SK-N-SH (cell line): ENCODE measurements around the gene DACH1. TPM values are rescaled to one million over a fixed set of nuclear protein-coding genes. Genes with fewer than 3 reads are reported as not detected.

Source experiments
- CTCF ChIA-PET: fragments of 300-600, 350-600 bp; formaldehyde crosslinking; extraction: SDS; loops from one replicate; lab custom pipeline; 2021; lab: Yijun Ruan, JAX
- POLR2A ChIA-PET: fragments of 350-600 bp; sonication (Branson Sonifier 250); formaldehyde crosslinking; extraction: SDS; loops from one replicate; lab custom pipeline; 2020; ENCODE audit warnings: antibody characterized with exemption, inconsistent platforms; lab: Yijun Ruan, JAX
- DNase-seq: peaks from one replicate; pipeline ENCODE4 v3.0.0; 2012
- H2AFZ ChIP-seq: fragments of 200-600 bp; sonication (generic); 2 replicates; pipeline ENCODE4 v1.8.1; 2016; ENCODE audit warnings: antibody characterized with exemption, mild to moderate bottlenecking, low read depth
- H3F3A ChIP-seq: fragments of 200-600 bp; sonication (generic); replicated peaks from 2 replicates; pipeline ENCODE3; 2016; ENCODE audit warnings: antibody characterized with exemption, mild to moderate bottlenecking; ENCODE audit not compliant: insufficient read depth
- H3K27ac ChIP-seq, 2 experiments: fragments of 200-500 bp in 1 of 2; fragments of 200-600 bp in 1 of 2; sonication (Bioruptor generic) in 1 of 2; sonication (generic), shearing (Covaris generic) in 1 of 2; 2 replicates each; pipeline versions ENCODE4 v1.5.1 to v1.6.1; 2014 to 2016; ENCODE audit warnings: low read depth in 2 of 2, inconsistent platforms in 1 of 2, low read length in 1 of 2, mild to moderate bottlenecking in 1 of 2, mixed read lengths in 1 of 2
- H3K27me3 ChIP-seq: fragments of 200-600 bp; sonication (generic), shearing (Covaris generic); 2 replicates; pipeline ENCODE4 v1.6.1; 2016; ENCODE audit warnings: mixed run types; ENCODE audit not compliant: insufficient read depth
- H3K36me3 ChIP-seq, 2 experiments: fragments of 200-500 bp in 1 of 2; fragments of 200-600 bp in 1 of 2; sonication (Bioruptor generic) in 1 of 2; sonication (generic) in 1 of 2; replicated peaks in 1 of 2; 2 replicates each; pipeline versions ENCODE3 to v1.5.1; 2014 to 2016; ENCODE audit warnings: low read length in 1 of 2, mild to moderate bottlenecking in 1 of 2; ENCODE audit not compliant: insufficient read depth in 2 of 2, control insufficient read depth in 1 of 2
- H3K4me1 ChIP-seq, 2 experiments: fragments of 200-500 bp in 1 of 2; fragments of 200-600 bp in 1 of 2; sonication (Bioruptor generic) in 1 of 2; sonication (generic), shearing (Covaris generic) in 1 of 2; 2 replicates each; pipeline versions ENCODE4 v1.5.1 to v1.6.1; 2014 to 2016; ENCODE audit warnings: low read depth in 1 of 2, low read length in 1 of 2, mixed run types in 1 of 2; ENCODE audit not compliant: insufficient read depth in 2 of 2, control insufficient read depth in 1 of 2
- H3K4me2 ChIP-seq: fragments of 200-600 bp; sonication (generic), shearing (Covaris generic); 2 replicates; pipeline ENCODE4 v1.6.1; 2017; ENCODE audit warnings: mixed run types
- H3K4me3 ChIP-seq, 2 experiments: fragments of 200-500 bp in 1 of 2; fragments of 200-600 bp in 1 of 2; sonication (Bioruptor generic) in 1 of 2; sonication (generic), shearing (Covaris generic) in 1 of 2; 2 replicates each; pipeline versions ENCODE4 v1.5.1 to v1.8.1; 2014 to 2016; ENCODE audit warnings: low read depth in 2 of 2, inconsistent platforms in 1 of 2, low read length in 1 of 2, mild to moderate bottlenecking in 1 of 2, mixed read lengths in 1 of 2, moderate library complexity in 1 of 2
- H3K79me2 ChIP-seq: fragments of 200-600 bp; sonication (generic); 2 replicates; pipeline ENCODE4 v1.8.1; 2017; ENCODE audit warnings: mild to moderate bottlenecking; ENCODE audit not compliant: insufficient read depth
- H3K9ac ChIP-seq: fragments of 200-600 bp; sonication (generic); 2 replicates; pipeline ENCODE4 v1.6.1; 2017; ENCODE audit warnings: mixed run types
- H3K9me2 ChIP-seq: fragments of 200-600 bp; sonication (generic); 2 replicates; pipeline ENCODE4 v1.6.1; 2017; ENCODE audit warnings: mixed run types
- H3K9me3 ChIP-seq: fragments of 200-600 bp; sonication (generic); 2 replicates; pipeline ENCODE4 v1.6.1; 2017; ENCODE audit warnings: mixed run types, mild to moderate bottlenecking, moderate library complexity
- H4K20me1 ChIP-seq: fragments of 200-600 bp; sonication (generic); 2 replicates; pipeline ENCODE4 v1.6.1; 2017; ENCODE audit warnings: mild to moderate bottlenecking, mixed run types; ENCODE audit not compliant: insufficient read depth
- CHD2 ChIP-seq: fragments of 150-350 bp; IDR thresholded peaks from 2 replicates; pipeline ENCODE4 v1.6.1; 2018; ENCODE audit warnings: low read length; ENCODE audit not compliant: partially characterized antibody
- ELF1 ChIP-seq: IDR thresholded peaks from 2 replicates; pipeline ENCODE4 v1.4.0; 2012
- EP300 ChIP-seq, 2 experiments: IDR thresholded peaks; 2 replicates each; pipeline versions ENCODE4 v1.4.0 to v1.6.1; 2012; ENCODE audit warnings: borderline replicate concordance in 1 of 2, low read depth in 1 of 2, low read length in 1 of 2
- FOXJ3 ChIP-seq: sonication (generic); formaldehyde crosslinking; IDR thresholded peaks from 2 replicates; pipeline ENCODE4 v1.5.1; 2020; ENCODE audit warnings: mild to moderate bottlenecking, missing genetic modification reagents
- GATA2 ChIP-seq: sonication (generic); formaldehyde crosslinking; IDR thresholded peaks from 2 replicates; pipeline ENCODE4 v1.5.0; 2020; ENCODE audit warnings: mild to moderate bottlenecking, missing genetic modification reagents
- MAX ChIP-seq: IDR thresholded peaks from 2 replicates; pipeline ENCODE4 v1.4.0; 2012; ENCODE audit warnings: low read depth
- MXI1 ChIP-seq: IDR thresholded peaks from 2 replicates; pipeline ENCODE4 v1.6.1; 2012; ENCODE audit warnings: mild to moderate bottlenecking, low read depth, low read length, improper control_type of control experiment
- NFIC ChIP-seq: IDR thresholded peaks from 2 replicates; pipeline ENCODE4 v1.4.0; 2012; ENCODE audit warnings: borderline replicate concordance
- PBX3 ChIP-seq: IDR thresholded peaks from 2 replicates; pipeline ENCODE4; 2012
- POLR2AphosphoS5 ChIP-seq: IDR thresholded peaks from 2 replicates; pipeline ENCODE4 v1.6.1; 2012; ENCODE audit warnings: low read depth, low read length
- RCOR1 ChIP-seq: fragments of 150-350 bp; IDR thresholded peaks from 2 replicates; pipeline ENCODE4 v1.6.1; 2017; ENCODE audit warnings: antibody characterized with exemption, low read length
- RXRA ChIP-seq: IDR thresholded peaks from 2 replicates; pipeline ENCODE4 v1.4.0; 2012; ENCODE audit warnings: low read depth, mild to moderate bottlenecking, borderline replicate concordance
- SMC3 ChIP-seq: IDR thresholded peaks from 2 replicates; pipeline ENCODE4 v1.6.1; 2012; ENCODE audit warnings: low read depth, low read length, improper control_type of control experiment
- TCF12 ChIP-seq: IDR thresholded peaks from 2 replicates; pipeline ENCODE4 v1.4.0; 2012
- TEAD4 ChIP-seq: IDR thresholded peaks from 2 replicates; pipeline ENCODE4 v1.4.0; 2012; ENCODE audit warnings: mild to moderate bottlenecking, borderline replicate concordance; ENCODE audit not compliant: insufficient read depth
- USF1 ChIP-seq: IDR thresholded peaks from 2 replicates; pipeline ENCODE4 v1.4.0; 2012; ENCODE audit warnings: low read depth, borderline replicate concordance
- USF2 ChIP-seq: fragments of 150-350 bp; IDR thresholded peaks from 2 replicates; pipeline ENCODE4 v1.6.1; 2017; ENCODE audit warnings: antibody characterized with exemption, low read length, low read depth, borderline replicate concordance
- YY1 ChIP-seq: IDR thresholded peaks from 2 replicates; pipeline ENCODE4 v1.4.0; 2012; ENCODE audit warnings: low read depth, mild to moderate bottlenecking
- WGBS: methylation state at CpG from one replicate; pipeline ENCODE4 v1.1.6; 2017; ENCODE audit warnings: low lambda C conversion rate; 5-methylcytosine and 5-hydroxymethylcytosine counted together
- polyA plus RNA-seq, 3 experiments: library from polyadenylated mRNA; depleted of rRNA; stranded (reverse); fragments of >200 nt; gene quantifications; 2 replicates each; pipeline ENCODE4 v1.2.3, GENCODE V29; 2012

The DACH1 gene
- polyA plus RNA-seq, 1 of the 3 experiments (the other 2 are of a cell fraction) = 0.21 TPM

- H3K9me2 ChIP-seq = no peaks in the 10 kb centered on the region
- H3K79me2 ChIP-seq = no peaks in the 10 kb centered on the region
- ChIA-PET POLR2A (no interaction called here), CTCF (interaction anchor here (0.7 to 1.3 kb wide), 3 partner anchors 205 to 283 kb away, joined by 3 read pairs; no protein-coding TSS in a partner anchor)
- H4K20me1 ChIP-seq = no peaks in the 10 kb centered on the region
- H3K27ac ChIP-seq = peak overlapping the region; percentile 30 to 93; a peak in 3 of 4 replicates
- WGBS = 7% methylated on average over 3 of the region's 3 CpGs
- H3K4me2 ChIP-seq = peak overlapping the region; percentile 71
- no peaks in the 10 kb centered on the region for H3K27me3 ChIP-seq
- H3F3A ChIP-seq = peaks cover 12% of the 10 kb centered on the region
- no peak for DNase-seq
- H3K36me3 ChIP-seq = no peaks in the 10 kb centered on the region
- H3K9ac ChIP-seq = peak overlapping the region; percentile 39; the same call in 1 of the 2 replicates
- H2AFZ ChIP-seq = peak overlapping the region; percentile 70
- H3K4me1 ChIP-seq = peaks cover 14 to 24% of the 10 kb centered on the region in 2 experiments; a peak in 2 of 4 replicates
- peak overlapping the region; percentile 44 to 52; a peak in 3 of 4 replicates for H3K4me3 ChIP-seq
- H3K9me3 ChIP-seq = no peaks in the 10 kb centered on the region
- TF ChIP-seq MXI1 (no peak), FOXJ3 (0 out of 2 replicates have a peak, but pooled peaks have one; percentile 7), TCF12 (peak; percentile 55), TEAD4 (peak; percentile 20; the same call in 1 of the 2 replicates), PBX3 (peak; percentile 25; the same call in 1 of the 2 replicates), RCOR1 (0 out of 2 replicates have a peak, but pooled peaks have one; percentile 6), GATA2 (CRISPR knock-in tag) (no peak), EP300 (IDR thresholded peaks at IDR 0.05; ENCODE audit: borderline replicate concordance in 1 of 2, low read depth in 1 of 2, low read length in 1 of 2) (peak in 1 of 2 experiments; percentile 10; a peak in 2 of 4 replicates), CHD2 (no peak)
Measured at GRCh38 chr13:71524245-71524612, 342.8 kb downstream of the DACH1 start.

GRCh38 chr13:71522941-71523526 lies 344.0 kb downstream of the DACH1 start:
- H3K9me3 ChIP-seq = no peaks in the 10 kb centered on the region
- no peak for TF ChIP-seq RXRA
- TF ChIP-seq NFIC = no peak
- TF ChIP-seq EP300 (IDR thresholded peaks at IDR 0.05; ENCODE audit: borderline replicate concordance in 1 of 2, low read depth in 1 of 2, low read length in 1 of 2) = no peak
- no peak for TF ChIP-seq MAX
- no peak for TF ChIP-seq RCOR1
- no peak for TF ChIP-seq USF2
- no peak for TF ChIP-seq YY1
- TF ChIP-seq GATA2 (CRISPR knock-in tag) = no peak
- no peak for TF ChIP-seq TEAD4
- TF ChIP-seq PBX3 = no peak
- no peak for TF ChIP-seq MXI1
- no peak for TF ChIP-seq FOXJ3
- no peak for TF ChIP-seq SMC3
- no peak for TF ChIP-seq USF1
- no peak for TF ChIP-seq POLR2AphosphoS5
- no peak for TF ChIP-seq ELF1
- DNase-seq = no peak
- no peak overlapping the region for H3K4me3 ChIP-seq
- CTCF ChIA-PET = no interaction called here
- H3K27me3 ChIP-seq = no peaks in the 10 kb centered on the region
- no peak overlapping the region for H2AFZ ChIP-seq
- H3F3A ChIP-seq = peaks cover 12% of the 10 kb centered on the region
- no peaks in the 10 kb centered on the region for H3K9me2 ChIP-seq
- WGBS = 79% methylated on average over 4 of the region's 4 CpGs
- peaks cover 14 to 24% of the 10 kb centered on the region in 2 experiments; a peak in 2 of 4 replicates for H3K4me1 ChIP-seq
- no peaks in the 10 kb centered on the region for H3K36me3 ChIP-seq
- no peak overlapping the region for H3K27ac ChIP-seq
- no peak overlapping the region for H3K9ac ChIP-seq
- H4K20me1 ChIP-seq = no peaks in the 10 kb centered on the region
- POLR2A ChIA-PET = no interaction called here
- no peaks in the 10 kb centered on the region for H3K79me2 ChIP-seq
- H3K4me2 ChIP-seq = no peak overlapping the region
